Activated CD8-positive, alpha-beta memory T cell treated with anti-CD3 and anti-CD28 coated beads, Interleukin-2, amount 10 ng/mL, durations not matched to agents 7 days and 5 days (primary cell): ENCODE measurements around the gene PAF1. TPM values are rescaled to one million over a fixed set of nuclear protein-coding genes. Genes with fewer than 3 reads are reported as not detected.
"Not testable (repeated sequence)": the region's sequence is repeated elsewhere in the genome, so short reads cannot be mapped to it uniquely, and the experiment has no call there.

ENCODE experiments used
- ATAC-seq: fragments of 150-1000 bp; cut with Tn5 transposase; one replicate; pipeline ENCODE4 v1.10.0; 2021; ENCODE audit warnings: moderate library complexity
- CTCF ChIA-PET: fragments of 350-600 bp; sonication (Branson Sonifier 250); formaldehyde crosslinking; loops from one replicate; lab custom pipeline; 2021; ENCODE audit warnings: antibody characterized with exemption; lab: Charles Lee
- DNase-seq: peaks from one replicate; pipeline ENCODE4 v3.0.0-alpha.2; 2020
- H3K27ac Mint-ChIP-seq: one replicate; pipeline ENCODE4 v1.8.0; 2021; ENCODE audit warnings: mild to moderate bottlenecking, mixed read lengths
- H3K27me3 Mint-ChIP-seq: one replicate; pipeline ENCODE4 v1.8.0; 2021; ENCODE audit warnings: mixed read lengths
- H3K36me3 Mint-ChIP-seq: one replicate; pipeline ENCODE4 v1.8.0; 2021; ENCODE audit warnings: mild to moderate bottlenecking, mixed read lengths
- H3K4me1 Mint-ChIP-seq: one replicate; pipeline ENCODE4 v1.8.0; 2021; ENCODE audit warnings: mixed read lengths
- H3K4me3 Mint-ChIP-seq: one replicate; pipeline ENCODE4 v1.8.0; 2021; ENCODE audit warnings: mild to moderate bottlenecking, moderate library complexity, mixed read lengths
- H3K9me3 Mint-ChIP-seq: one replicate; pipeline ENCODE4 v1.8.0; 2022; ENCODE audit warnings: low read depth, mixed read lengths
- microRNA-seq: library from miRNA; unstranded; fragments of <30 nt; microRNA quantifications from one replicate; pipeline ENCODE4 v1.2.0, GENCODE V29; 2022
- total RNA-seq, 2 experiments: library from RNA; stranded (reverse); gene quantifications; one replicate each; pipeline ENCODE4 v1.2.3, GENCODE V29; 2021

PAF1 gene
- total RNA-seq, 2 experiments from 2014 or later = 48.9 to 53.8 TPM

DNA sequence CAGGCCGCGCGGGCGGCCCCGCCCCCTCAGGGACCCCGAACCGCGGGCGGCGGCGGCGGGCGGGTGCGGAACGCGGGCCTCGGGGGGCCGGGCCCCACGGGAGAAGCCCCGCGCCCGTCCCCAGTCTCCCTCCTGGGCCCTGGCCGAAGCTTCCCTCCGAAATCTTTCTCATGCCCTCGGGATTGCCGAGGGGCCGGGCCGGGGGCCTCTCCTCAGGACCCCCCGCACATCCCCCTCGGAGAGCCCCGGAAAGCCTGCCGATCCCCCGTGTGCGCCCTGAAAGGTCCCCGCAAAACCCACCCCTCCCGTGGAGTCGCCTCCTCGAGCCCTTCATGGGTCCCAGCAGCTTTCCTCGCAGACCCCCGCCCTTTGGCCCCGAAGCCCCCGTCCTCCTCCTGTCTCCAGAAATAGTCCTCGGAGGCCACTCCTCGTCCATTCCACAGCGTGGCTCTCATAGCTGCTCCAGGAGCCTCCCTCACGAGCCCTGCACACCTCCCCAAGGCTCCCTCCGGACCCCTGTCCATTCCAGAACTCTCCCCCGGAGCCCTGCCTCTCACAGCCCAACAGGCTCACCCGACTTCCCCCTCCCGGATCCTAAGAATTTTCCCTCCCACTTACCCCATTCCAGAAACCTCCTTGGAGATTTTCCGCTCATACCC lies 48.1 kb downstream of the PAF1 start:
- Mint-ChIP-seq H3K4me3 (peak overlapping the region; percentile 79), H3K4me1 (peaks cover 67% of the 10 kb centered on the region), H3K36me3 (peaks cover 7% of the 10 kb centered on the region), H3K9me3 (no peaks in the 10 kb centered on the region), H3K27me3 (no peaks in the 10 kb centered on the region), H3K27ac (peak overlapping the region; percentile 84)
- ATAC-seq (no peak), DNase-seq (peak; percentile 48)
- CTCF ChIA-PET = interaction anchor here (0.6 to 2.1 kb wide), 11 partner anchors 8 to 106 kb away, joined by 3 to 8 read pairs (median 4); partner anchors contain the start of genes MED29, PAF1, PLEKHG2 and RPS16

DNA sequence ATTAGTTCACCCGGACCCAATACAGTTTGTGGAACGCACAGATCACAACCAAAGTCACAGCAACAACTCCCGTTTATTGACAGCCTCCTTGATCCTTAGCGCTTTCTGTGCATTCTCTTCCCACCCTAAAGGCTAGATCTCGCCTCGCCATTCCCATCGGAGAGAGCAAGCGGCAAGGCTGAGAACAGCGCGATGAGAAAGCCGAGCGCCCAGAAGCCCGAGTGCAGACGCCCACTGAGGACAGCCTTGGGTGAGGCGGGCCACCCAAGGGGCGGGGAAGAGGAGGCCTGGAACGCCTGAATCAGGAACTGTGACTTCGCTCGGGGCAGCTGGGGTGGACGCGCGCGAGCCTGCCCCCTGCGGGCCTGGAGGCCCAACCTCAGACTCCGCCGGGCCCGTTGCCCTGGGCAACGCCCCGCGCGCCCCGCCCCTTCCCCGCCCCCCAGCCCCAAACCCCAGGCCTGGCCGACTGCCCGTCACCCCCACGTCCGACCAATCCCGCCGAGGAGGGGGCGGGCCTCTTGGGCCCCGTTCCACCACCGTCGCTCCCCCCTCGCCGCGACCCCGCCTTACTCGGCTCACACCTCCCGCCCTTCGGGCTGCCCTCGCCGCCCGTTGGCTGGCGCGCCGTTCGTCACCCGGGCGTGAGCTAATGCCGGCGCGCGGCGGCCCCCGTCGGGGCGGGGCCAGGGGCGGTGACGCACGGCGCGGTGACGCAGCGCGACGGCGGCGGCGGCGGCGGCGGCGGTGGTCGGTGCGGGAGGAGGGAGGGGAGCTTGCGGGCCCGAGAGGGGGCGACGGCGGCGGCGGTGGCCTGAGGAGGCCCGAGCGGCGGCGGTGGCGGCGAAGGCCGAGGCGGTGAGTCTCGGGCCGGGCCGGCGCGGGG lies 48.9 kb downstream of the PAF1 start, which contains the start of gene SAMD4B:
SAMD4B (plus strand) TSS at position 703 of the 886 bp plus-strand sequence. CDS start 14,473 bp downstream, outside the sequence.
- H3K9me3 Mint-ChIP-seq = no peaks in the 10 kb centered on the region
- ATAC-seq = peak; percentile 92
- peaks cover 7% of the 10 kb centered on the region for H3K36me3 Mint-ChIP-seq
- H3K27me3 Mint-ChIP-seq = no peaks in the 10 kb centered on the region
- peak; percentile 99 for DNase-seq
- peak within 1 kb of the TSS; percentile 92 for H3K27ac Mint-ChIP-seq
- peaks cover 67% of the 10 kb centered on the region for H3K4me1 Mint-ChIP-seq
- CTCF ChIA-PET = interaction anchor here (0.6 to 2.1 kb wide), 12 partner anchors 9 to 107 kb away, joined by 3 to 8 read pairs (median 4); partner anchors contain the start of genes MED29, PAF1, PLEKHG2 and RPS16
- H3K4me3 Mint-ChIP-seq = peak within 1 kb of the TSS; percentile 93

DNA sequence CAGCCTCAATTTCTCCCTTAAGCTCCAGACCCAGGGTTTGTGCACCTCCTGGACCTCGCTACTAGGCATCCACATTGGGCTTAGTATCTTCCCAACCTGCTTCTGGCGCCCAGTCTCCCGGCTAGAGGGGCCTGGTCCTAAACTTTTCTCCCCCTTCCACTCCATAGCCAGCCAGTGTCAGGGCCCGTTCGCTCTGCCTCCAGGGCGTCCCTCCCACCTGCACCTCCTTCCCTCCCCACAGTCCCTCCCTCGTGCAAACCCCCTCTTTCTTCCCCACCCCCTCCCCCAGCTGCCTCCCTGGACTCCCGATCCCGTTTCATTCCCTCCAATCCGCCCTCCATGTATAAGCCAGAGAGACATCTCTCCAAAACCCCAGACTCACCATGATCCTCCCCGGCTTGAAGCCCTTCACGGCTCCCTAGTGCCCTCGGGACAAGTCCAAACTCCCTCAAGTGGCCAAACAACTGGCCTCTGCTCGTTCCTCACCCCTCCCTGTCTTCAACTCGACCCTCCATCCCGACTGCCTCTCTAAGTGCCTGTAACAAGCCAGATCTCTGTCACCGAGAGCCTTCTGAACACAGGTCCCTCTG lies 49.7 kb downstream of the PAF1 start:
- Mint-ChIP-seq H3K4me3 (peak overlapping the region; percentile 93), H3K4me1 (peaks cover 64% of the 10 kb centered on the region), H3K9me3 (no peaks in the 10 kb centered on the region), H3K27ac (peak overlapping the region; percentile 92), H3K27me3 (no peaks in the 10 kb centered on the region), H3K36me3 (peaks cover 4% of the 10 kb centered on the region)
- peak; percentile 0 for ATAC-seq
- peak; percentile 67 for DNase-seq
- CTCF ChIA-PET = interaction anchor here (0.6 to 2.1 kb wide), 2 partner anchors 50 to 89 kb away, joined by 3 to 8 read pairs; partner anchors contain the start of genes MED29 and PAF1

DNA sequence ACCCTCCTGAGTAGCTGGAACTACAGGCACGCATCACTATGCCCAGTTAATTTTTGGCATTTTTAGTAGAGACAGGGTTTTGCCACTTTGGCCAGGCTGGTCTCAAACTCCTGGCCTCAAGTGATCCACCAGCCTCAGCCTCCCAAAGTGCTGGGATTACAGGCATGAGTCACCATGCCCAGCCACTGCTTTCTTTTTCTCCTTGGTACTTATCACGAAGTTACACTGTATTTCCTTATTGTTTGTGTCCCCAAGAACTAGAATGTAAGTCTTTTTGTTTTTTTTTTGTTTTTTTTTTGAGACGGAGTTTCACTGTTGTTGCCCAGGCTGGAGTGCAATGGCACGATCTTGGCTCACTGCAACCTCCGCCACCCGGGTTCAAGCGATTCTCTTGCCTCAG lies 50.8 kb downstream of the PAF1 start:
- peak overlapping the region; percentile 66 for H3K27ac Mint-ChIP-seq
- ATAC-seq, H3K36me3 Mint-ChIP-seq, DNase-seq, H3K27me3 Mint-ChIP-seq, H3K9me3 Mint-ChIP-seq: not testable (repeated sequence)
- peak overlapping the region; percentile 93 for H3K4me3 Mint-ChIP-seq
- CTCF ChIA-PET = interaction anchor here (1.0 to 1.1 kb wide), 2 partner anchors 67 to 72 kb away, joined by 3 read pairs; partner anchors contain the start of gene PLEKHG2
- peaks cover 59% of the 10 kb centered on the region for H3K4me1 Mint-ChIP-seq

DNA sequence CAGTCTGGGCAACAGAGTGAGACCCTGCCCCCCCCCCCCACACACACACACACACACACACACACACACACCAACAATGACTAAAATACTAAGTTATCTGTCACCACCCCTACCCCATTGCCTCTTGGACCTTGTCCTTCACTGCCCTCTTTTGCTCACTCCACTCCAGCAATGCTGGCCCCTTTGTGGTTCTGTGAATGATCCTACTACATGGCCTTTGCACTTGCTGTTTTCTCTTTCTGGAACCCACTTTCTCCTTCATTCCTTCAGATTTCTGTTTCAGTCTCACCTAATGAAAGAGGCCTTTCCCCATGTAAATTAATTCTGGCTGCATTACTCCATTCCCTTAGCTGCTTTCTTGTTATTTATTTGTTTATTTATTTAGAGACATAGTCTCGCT lies 51.2 kb downstream of the PAF1 start:
- Mint-ChIP-seq H3K4me3 (no peak overlapping the region), H3K36me3 (peaks cover 7% of the 10 kb centered on the region), H3K4me1 (peaks cover 59% of the 10 kb centered on the region), H3K27ac (peak overlapping the region; percentile 66), H3K27me3 (no peaks in the 10 kb centered on the region), H3K9me3 (no peaks in the 10 kb centered on the region)
- CTCF ChIA-PET = interaction anchor here (1.0 to 1.1 kb wide), 2 partner anchors 68 to 72 kb away, joined by 3 read pairs; partner anchors contain the start of gene PLEKHG2
- DNase-seq (no peak), ATAC-seq (no peak)

DNA sequence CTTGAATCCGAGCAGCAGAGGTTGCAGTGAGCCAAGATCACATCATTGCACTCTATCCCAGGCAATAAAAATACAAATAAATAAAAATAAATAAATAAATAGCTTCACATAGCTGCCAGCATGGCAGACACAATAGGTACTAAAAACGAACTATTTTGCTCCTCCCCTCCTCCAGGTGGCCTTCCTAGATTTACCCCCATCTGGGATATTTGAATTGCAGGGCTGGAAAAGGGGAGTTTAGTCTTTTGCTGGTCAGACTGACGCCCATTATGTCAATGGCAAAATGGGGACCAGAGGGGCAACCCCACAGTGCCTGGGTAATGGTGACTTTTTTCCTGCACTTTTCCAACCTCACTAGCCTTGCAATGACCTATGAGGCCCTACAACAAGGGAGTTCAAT lies 54.4 kb downstream of the PAF1 start:
- peak overlapping the region; percentile 95 for H3K27ac Mint-ChIP-seq
- peak overlapping the region; percentile 97 for H3K4me3 Mint-ChIP-seq
- peaks cover 61% of the 10 kb centered on the region for H3K4me1 Mint-ChIP-seq
- no peaks in the 10 kb centered on the region for H3K27me3 Mint-ChIP-seq
- no peaks in the 10 kb centered on the region for H3K9me3 Mint-ChIP-seq
- CTCF ChIA-PET = interaction anchor here (1.2 to 2.0 kb wide), 6 partner anchors 60 to 214 kb away, joined by 3 to 6 read pairs (median 4); partner anchors contain the start of gene PLEKHG2
- ATAC-seq (no peak), DNase-seq (no peak)
- H3K36me3 Mint-ChIP-seq = peaks cover 18% of the 10 kb centered on the region

Small RNAs within 50 kb of the gene (microRNA-seq; reads per million reads assigned to microRNA genes)
- gene MIR4530 = not detected

Other genes starting within 250 kb of the PAF1 start
- not detected for gene NCCRP1, start 194.1 kb downstream of the PAF1 start, total RNA-seq
- gene SYCN, start 186.8 kb downstream of the PAF1 start, total RNA-seq = not detected
- under 1 TPM in 1 of 2 experiments, not detected in 1; 0.42 TPM for gene IFNL3, start 146.1 kb downstream of the PAF1 start, total RNA-seq
- not detected for gene IFNL4, start 142.2 kb downstream of the PAF1 start, total RNA-seq
- gene IFNL2, start 122.7 kb downstream of the PAF1 start, total RNA-seq = not detected
- gene IFNL1, start 94.7 kb downstream of the PAF1 start, total RNA-seq = under 1 TPM; 0.26 to 0.70 TPM
- gene LRFN1, start 70.2 kb downstream of the PAF1 start, total RNA-seq = 1 to 10 TPM; 4.5 to 8.4 TPM
- 100 to 1,000 TPM; 472 to 473 TPM for gene GMFG, start 55.1 kb downstream of the PAF1 start, total RNA-seq
- 10 to 100 TPM; 45.7 to 58.5 TPM for gene SAMD4B, start 48.7 kb downstream of the PAF1 start, total RNA-seq
- gene MED29, start 272 bp upstream of the PAF1 start, total RNA-seq = 10 to 100 TPM; 31.0 to 31.2 TPM
- gene ZFP36, start 15.7 kb upstream of the PAF1 start, total RNA-seq = 100 to 1,000 TPM in 1 of 2 experiments, 10 to 100 TPM in 1; 45.1 to 107 TPM
- 10 to 100 TPM; 57.9 to 73.9 TPM for gene PLEKHG2, start 21.6 kb upstream of the PAF1 start, total RNA-seq
- gene RPS16, start 44.8 kb upstream of the PAF1 start, total RNA-seq = 1,000 to 10,000 TPM; 1,815 to 2,117 TPM
- 100 to 1,000 TPM; 144 to 181 TPM for gene SUPT5H, start 54.5 kb upstream of the PAF1 start, total RNA-seq
- 10 to 100 TPM; 59.6 to 83.9 TPM for gene TIMM50, start 89.7 kb upstream of the PAF1 start, total RNA-seq
- under 1 TPM; 0.26 to 0.98 TPM for gene DLL3, start 107.8 kb upstream of the PAF1 start, total RNA-seq
- not detected for gene SELENOV, start 124.0 kb upstream of the PAF1 start, total RNA-seq
- 1 to 10 TPM; 4.7 to 7.4 TPM for gene EID2B, start 141.7 kb upstream of the PAF1 start, total RNA-seq
- 10 to 100 TPM; 15.1 to 16.3 TPM for gene EID2, start 149.1 kb upstream of the PAF1 start, total RNA-seq
- not detected for gene LGALS13, start 211.4 kb upstream of the PAF1 start, total RNA-seq